ENCODE data around the gene ACTN1.

DNA sequence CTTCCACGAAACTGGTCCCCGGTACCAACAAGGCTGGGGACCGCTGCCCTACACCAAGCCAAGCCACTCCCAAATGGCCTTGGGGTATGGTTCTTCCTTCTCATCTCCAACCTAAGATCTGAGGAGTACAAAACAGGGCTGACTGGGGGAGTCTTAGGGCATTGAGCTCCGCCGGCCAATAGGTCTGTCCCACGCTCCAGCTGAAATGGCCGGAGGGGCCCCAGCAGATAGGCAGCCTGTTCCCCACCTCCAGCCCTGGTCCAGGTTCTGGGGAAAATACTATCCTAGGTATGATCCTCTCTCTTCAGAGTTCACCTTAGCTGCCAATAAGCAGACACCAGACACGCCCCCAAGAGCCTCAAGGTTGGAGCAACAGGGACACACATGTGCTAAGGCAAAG, 90.2 kb downstream of the ACTN1 start:
- no peak for TF ChIP-seq POLR2A (IDR thresholded peaks at IDR 0.05)
- TF ChIP-seq, protein P1, sequence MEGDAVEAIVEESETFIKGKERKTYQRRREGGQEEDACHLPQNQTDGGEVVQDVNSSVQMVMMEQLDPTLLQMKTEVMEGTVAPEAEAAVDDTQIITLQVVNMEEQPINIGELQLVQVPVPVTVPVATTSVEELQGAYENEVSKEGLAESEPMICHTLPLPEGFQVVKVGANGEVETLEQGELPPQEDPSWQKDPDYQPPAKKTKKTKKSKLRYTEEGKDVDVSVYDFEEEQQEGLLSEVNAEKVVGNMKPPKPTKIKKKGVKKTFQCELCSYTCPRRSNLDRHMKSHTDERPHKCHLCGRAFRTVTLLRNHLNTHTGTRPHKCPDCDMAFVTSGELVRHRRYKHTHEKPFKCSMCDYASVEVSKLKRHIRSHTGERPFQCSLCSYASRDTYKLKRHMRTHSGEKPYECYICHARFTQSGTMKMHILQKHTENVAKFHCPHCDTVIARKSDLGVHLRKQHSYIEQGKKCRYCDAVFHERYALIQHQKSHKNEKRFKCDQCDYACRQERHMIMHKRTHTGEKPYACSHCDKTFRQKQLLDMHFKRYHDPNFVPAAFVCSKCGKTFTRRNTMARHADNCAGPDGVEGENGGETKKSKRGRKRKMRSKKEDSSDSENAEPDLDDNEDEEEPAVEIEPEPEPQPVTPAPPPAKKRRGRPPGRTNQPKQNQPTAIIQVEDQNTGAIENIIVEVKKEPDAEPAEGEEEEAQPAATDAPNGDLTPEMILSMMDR (IDR thresholded peaks at IDR 0.05) = no peak
- no peak for TF ChIP-seq POLR2AphosphoS5 (IDR thresholded peaks at IDR 0.05; ENCODE audit: insufficient read depth in 1 of 2, low read depth in 1 of 2)
